Epithelial cell of proximal tubule (primary cell): Measurements from ENCODE around the gene MBD3L3. TPM values are rescaled to one million over a fixed set of nuclear protein-coding genes. Genes with fewer than 3 reads are reported as not detected.

Source experiments
- DNase-seq: peaks from one replicate; pipeline ENCODE4 v3.0.0-alpha.2; 2011; ENCODE audit warnings: low read depth
- H3K4me3 ChIP-seq: 2 replicates; pipeline ENCODE4 v1.5.1; 2011; ENCODE audit warnings: low read depth, mild to moderate bottlenecking, low read length
- CTCF ChIP-seq: conservative IDR thresholded peaks from 2 replicates; pipeline ENCODE4 v1.5.1; 2012; ENCODE audit warnings: low read depth, mild to moderate bottlenecking, low read length
- total RNA-seq: library from RNA; depleted of rRNA; stranded (reverse); fragments of >200 nt; gene quantifications from 2 replicates; pipeline ENCODE4 v1.2.3, GENCODE V29; 2015

The MBD3L3 gene
- total RNA-seq, 1 donor from 2014 or later, result not detected

- H3K4me3 ChIP-seq, result peak overlapping the region; percentile 66
- no peak for DNase-seq
- TF ChIP-seq CTCF, result no peak
Observed at GRCh38 chr19:7098096-7098495, 39.6 kb upstream of the MBD3L3 start.

- no peak for TF ChIP-seq CTCF
- no peak overlapping the region for H3K4me3 ChIP-seq
- DNase-seq, result no peak
Observed at GRCh38 chr19:7088999-7089398, 30.5 kb upstream of the MBD3L3 start.

GRCh38 chr19:7083076-7083956 lies 24.8 kb upstream of the MBD3L3 start:
- H3K4me3 ChIP-seq, result no peak overlapping the region
- TF ChIP-seq CTCF, result no peak
- DNase-seq, result no peak

- no peak overlapping the region for H3K4me3 ChIP-seq
- no peak for TF ChIP-seq CTCF
- DNase-seq, result no peak
Observed at GRCh38 chr19:7078008-7078407, 19.5 kb upstream of the MBD3L3 start.

- no peak for DNase-seq
- H3K4me3 ChIP-seq, result no peak overlapping the region
- no peak for TF ChIP-seq CTCF
Observed at GRCh38 chr19:7076151-7076550, 17.7 kb upstream of the MBD3L3 start.

- no peak overlapping the region for H3K4me3 ChIP-seq
- DNase-seq, result no peak
- TF ChIP-seq CTCF, result no peak
Observed at GRCh38 chr19:7074705-7075282, 16.3 kb upstream of the MBD3L3 start.
